Activated naive CD8-positive, alpha-beta T cell (primary cell): ENCODE results near the gene HHAT.

Source experiments
- H3K27ac Mint-ChIP-seq: one replicate; pipeline ENCODE4 v1.8.0; 2021; ENCODE audit warnings: mixed read lengths
- H3K27me3 Mint-ChIP-seq: one replicate; pipeline ENCODE4 v1.8.0; 2021; ENCODE audit warnings: mixed read lengths
- H3K36me3 Mint-ChIP-seq: one replicate; pipeline ENCODE4 v1.8.0; 2021; ENCODE audit warnings: mixed read lengths
- H3K4me1 Mint-ChIP-seq: one replicate; pipeline ENCODE4 v1.8.0; 2021; ENCODE audit warnings: low read depth, mixed read lengths
- H3K4me3 Mint-ChIP-seq: one replicate; pipeline ENCODE4 v1.8.0; 2021; ENCODE audit warnings: mild to moderate bottlenecking, mixed read lengths
- H3K9me3 Mint-ChIP-seq: one replicate; pipeline ENCODE4 v1.8.0; 2021; ENCODE audit warnings: low read depth, mixed read lengths

The HHAT gene

DNA sequence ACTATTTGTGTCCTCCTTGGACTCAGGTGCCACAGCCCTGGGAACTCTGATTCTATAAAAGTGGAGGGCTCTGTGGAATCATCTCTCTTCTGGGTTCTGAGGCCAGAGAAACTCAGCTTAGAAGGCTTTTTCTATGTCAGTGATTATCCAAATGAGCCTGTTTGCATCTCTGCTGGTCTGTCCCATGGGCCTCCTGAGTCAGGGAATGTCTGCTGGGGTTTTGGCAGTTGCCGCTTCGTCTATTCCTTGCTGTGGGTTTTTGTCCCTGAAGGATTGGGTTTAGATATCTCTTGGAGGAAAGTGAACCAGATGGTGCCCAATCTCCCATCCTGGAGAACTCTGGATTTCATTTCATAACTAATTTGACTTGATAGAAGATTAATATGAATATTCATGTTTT lies 297.6 kb downstream of the HHAT start:
- Mint-ChIP-seq H3K4me1 (no peaks in the 10 kb centered on the region), H3K36me3 (peaks cover 2% of the 10 kb centered on the region), H3K9me3 (no peaks in the 10 kb centered on the region), H3K27me3 (no peaks in the 10 kb centered on the region), H3K27ac (no peak overlapping the region), H3K4me3 (no peak overlapping the region)

- H3K9me3 Mint-ChIP-seq = no peaks in the 10 kb centered on the region
- peaks cover 5% of the 10 kb centered on the region for H3K36me3 Mint-ChIP-seq
- H3K4me3 Mint-ChIP-seq = no peak overlapping the region
- H3K4me1 Mint-ChIP-seq = no peaks in the 10 kb centered on the region
- H3K27me3 Mint-ChIP-seq = no peaks in the 10 kb centered on the region
- H3K27ac Mint-ChIP-seq = no peak overlapping the region
Observed at GRCh38 chr1:210627755-210628154, 299.1 kb downstream of the HHAT start.

GRCh38 chr1:210629276-210629675 lies 300.6 kb downstream of the HHAT start:
- Mint-ChIP-seq H3K4me3 (no peak overlapping the region), H3K4me1 (no peaks in the 10 kb centered on the region), H3K27me3 (no peaks in the 10 kb centered on the region), H3K9me3 (no peaks in the 10 kb centered on the region), H3K36me3 (peaks cover 5% of the 10 kb centered on the region), H3K27ac (no peak overlapping the region)

GRCh38 chr1:210631399-210631798 lies 302.7 kb downstream of the HHAT start:
- no peak overlapping the region for H3K27ac Mint-ChIP-seq
- H3K4me3 Mint-ChIP-seq = no peak overlapping the region
- no peaks in the 10 kb centered on the region for H3K4me1 Mint-ChIP-seq
- H3K27me3 Mint-ChIP-seq = no peaks in the 10 kb centered on the region
- H3K9me3 Mint-ChIP-seq = no peaks in the 10 kb centered on the region
- H3K36me3 Mint-ChIP-seq = peaks cover 3% of the 10 kb centered on the region

DNA sequence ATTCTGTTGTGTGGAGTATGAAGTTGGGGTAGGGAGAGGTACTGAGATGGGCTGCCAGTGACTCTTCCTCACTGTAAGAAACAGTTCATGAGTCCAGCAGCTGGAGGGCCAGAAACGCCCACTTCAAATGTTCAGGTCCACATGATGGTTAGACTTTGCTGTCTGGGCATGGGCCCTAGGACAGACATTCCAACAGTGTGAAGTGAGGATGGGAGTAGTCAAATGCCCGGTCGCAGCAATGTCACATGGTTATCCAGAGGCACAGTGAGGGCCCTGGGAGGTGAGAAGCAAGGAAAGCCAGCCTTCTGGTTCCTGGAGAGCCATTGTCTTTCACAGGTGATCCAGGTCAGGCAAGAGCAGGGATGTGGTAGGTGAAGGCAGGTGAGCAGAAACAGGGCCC lies 304.4 kb downstream of the HHAT start:
- Mint-ChIP-seq H3K27me3 (no peaks in the 10 kb centered on the region), H3K9me3 (no peaks in the 10 kb centered on the region), H3K36me3 (peaks cover 3% of the 10 kb centered on the region), H3K27ac (no peak overlapping the region), H3K4me3 (no peak overlapping the region), H3K4me1 (no peaks in the 10 kb centered on the region)

DNA sequence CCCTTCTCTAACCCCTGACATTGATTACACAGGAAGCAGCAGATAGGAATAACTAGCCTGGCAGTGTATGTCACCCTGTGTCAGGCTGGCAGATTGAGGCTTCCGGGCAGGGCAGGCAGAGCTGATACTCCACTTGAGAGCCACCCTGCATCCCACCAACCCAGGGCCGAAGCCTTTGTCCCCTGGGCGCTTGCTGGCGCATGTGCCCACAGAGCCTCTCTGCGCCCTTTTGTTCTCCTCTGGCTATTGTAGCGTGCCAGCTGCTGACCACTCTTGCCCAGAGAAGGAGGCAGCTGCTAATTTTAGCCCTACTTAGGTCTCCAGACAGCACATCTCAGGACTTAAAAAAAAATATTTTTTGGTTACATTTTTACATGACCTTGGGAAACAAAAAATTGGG lies 304.9 kb downstream of the HHAT start:
- H3K4me3 Mint-ChIP-seq = no peak overlapping the region
- H3K9me3 Mint-ChIP-seq = no peaks in the 10 kb centered on the region
- H3K27ac Mint-ChIP-seq = no peak overlapping the region
- H3K4me1 Mint-ChIP-seq = no peaks in the 10 kb centered on the region
- H3K27me3 Mint-ChIP-seq = no peaks in the 10 kb centered on the region
- H3K36me3 Mint-ChIP-seq = peaks cover 3% of the 10 kb centered on the region

DNA sequence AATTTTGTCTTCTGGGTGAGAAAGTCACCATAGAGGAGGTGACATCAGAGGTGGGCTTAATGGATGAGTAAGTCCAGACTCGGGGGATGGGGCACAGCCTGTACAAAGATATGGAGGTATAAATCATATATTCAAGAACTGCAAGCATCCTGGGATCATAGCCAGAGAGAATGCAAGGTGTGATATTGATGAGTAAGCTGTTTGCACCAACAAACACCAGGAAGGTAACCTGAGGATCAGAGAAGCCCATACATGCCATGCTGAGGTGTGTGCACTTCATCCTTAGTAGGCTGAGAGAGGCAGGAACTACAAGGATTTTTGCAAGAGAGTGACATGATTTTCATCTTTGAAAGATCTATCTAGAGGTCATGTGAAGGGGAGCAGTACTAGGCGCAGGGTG lies 306.4 kb downstream of the HHAT start:
- no peaks in the 10 kb centered on the region for H3K4me1 Mint-ChIP-seq
- H3K27me3 Mint-ChIP-seq = no peaks in the 10 kb centered on the region
- no peak overlapping the region for H3K27ac Mint-ChIP-seq
- H3K9me3 Mint-ChIP-seq = no peaks in the 10 kb centered on the region
- no peak overlapping the region for H3K4me3 Mint-ChIP-seq
- peaks cover 3% of the 10 kb centered on the region for H3K36me3 Mint-ChIP-seq

GRCh38 chr1:210641582-210641981 lies 312.9 kb downstream of the HHAT start:
- Mint-ChIP-seq H3K36me3 (peaks cover 3% of the 10 kb centered on the region), H3K4me1 (no peaks in the 10 kb centered on the region), H3K9me3 (no peaks in the 10 kb centered on the region), H3K27me3 (no peaks in the 10 kb centered on the region), H3K4me3 (no peak overlapping the region), H3K27ac (no peak overlapping the region)

GRCh38 chr1:210645582-210646257 lies 317.0 kb downstream of the HHAT start:
- H3K4me1 Mint-ChIP-seq = peaks cover 4% of the 10 kb centered on the region
- H3K9me3 Mint-ChIP-seq = no peaks in the 10 kb centered on the region
- no peak overlapping the region for H3K4me3 Mint-ChIP-seq
- H3K27me3 Mint-ChIP-seq = no peaks in the 10 kb centered on the region
- H3K27ac Mint-ChIP-seq = no peak overlapping the region
- H3K36me3 Mint-ChIP-seq = peaks cover 3% of the 10 kb centered on the region

DNA sequence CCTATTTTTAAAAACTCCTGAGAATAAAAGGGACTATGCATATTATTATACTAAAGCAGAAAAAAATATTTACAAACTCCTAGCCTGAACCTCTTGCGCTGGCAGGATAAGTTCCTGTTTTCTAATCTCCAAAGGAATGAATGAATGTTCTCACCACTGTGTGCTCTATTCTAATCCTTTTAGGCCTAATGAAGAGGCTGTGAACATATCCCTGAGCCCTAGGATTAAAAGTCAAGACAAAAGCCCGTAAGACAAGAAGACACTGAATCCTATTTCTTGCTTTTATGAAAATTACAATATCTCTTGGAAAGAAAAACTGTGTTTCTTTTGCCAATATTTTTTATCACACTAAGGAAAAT lies 317.5 kb downstream of the HHAT start:
- Mint-ChIP-seq H3K36me3 (peaks cover 3% of the 10 kb centered on the region), H3K27me3 (no peaks in the 10 kb centered on the region), H3K4me1 (peaks cover 4% of the 10 kb centered on the region), H3K4me3 (no peak overlapping the region), H3K9me3 (no peaks in the 10 kb centered on the region), H3K27ac (no peak overlapping the region)

- no peak overlapping the region for H3K4me3 Mint-ChIP-seq
- H3K9me3 Mint-ChIP-seq = no peaks in the 10 kb centered on the region
- H3K27ac Mint-ChIP-seq = no peak overlapping the region
- peaks cover 3% of the 10 kb centered on the region for H3K36me3 Mint-ChIP-seq
- peaks cover 1% of the 10 kb centered on the region for H3K27me3 Mint-ChIP-seq
- peaks cover 4% of the 10 kb centered on the region for H3K4me1 Mint-ChIP-seq
Observed at GRCh38 chr1:210647406-210648333, 319.0 kb downstream of the HHAT start.

- Mint-ChIP-seq H3K9me3 (no peaks in the 10 kb centered on the region), H3K27ac (no peak overlapping the region), H3K4me1 (peaks cover 4% of the 10 kb centered on the region), H3K36me3 (no peaks in the 10 kb centered on the region), H3K27me3 (peaks cover 1% of the 10 kb centered on the region), H3K4me3 (no peak overlapping the region)
Observed at GRCh38 chr1:210648588-210649269, 320.0 kb downstream of the HHAT start.

GRCh38 chr1:210650403-210650802 lies 321.7 kb downstream of the HHAT start:
- Mint-ChIP-seq H3K27ac (no peak overlapping the region), H3K27me3 (peaks cover 1% of the 10 kb centered on the region), H3K36me3 (no peaks in the 10 kb centered on the region), H3K4me1 (peaks cover 4% of the 10 kb centered on the region), H3K4me3 (no peak overlapping the region), H3K9me3 (no peaks in the 10 kb centered on the region)

DNA sequence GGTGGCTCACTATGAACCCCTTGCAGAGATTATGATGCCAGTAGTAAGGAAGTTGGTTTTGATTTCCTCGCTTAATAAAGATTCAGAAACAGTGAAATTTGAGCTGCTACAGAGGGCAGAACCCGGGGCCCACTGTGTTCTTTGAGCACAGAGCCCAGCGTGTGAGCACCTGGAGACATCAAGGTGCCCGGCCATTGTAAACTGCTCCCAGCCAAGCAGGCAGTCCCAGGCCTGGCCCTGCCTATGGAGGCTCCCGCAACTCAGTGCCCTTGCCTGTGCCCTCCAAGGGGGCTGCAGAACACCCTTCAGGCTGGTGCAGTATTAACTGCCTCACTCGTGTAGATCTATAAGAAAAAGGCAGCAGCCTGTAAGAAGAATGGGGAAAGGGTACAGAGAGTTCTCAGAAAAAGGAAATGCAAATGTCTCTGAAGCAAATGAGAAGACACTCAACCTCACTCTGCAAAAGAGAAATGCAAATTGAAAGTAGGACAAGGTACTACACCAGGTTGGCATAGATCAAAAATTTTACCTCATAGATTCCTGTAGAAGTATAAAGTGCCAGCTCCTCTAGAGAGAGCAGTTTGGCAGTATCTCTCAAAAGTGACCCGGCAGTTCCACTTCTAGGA lies 323.7 kb downstream of the HHAT start:
- Mint-ChIP-seq H3K4me1 (peaks cover 4% of the 10 kb centered on the region), H3K9me3 (no peaks in the 10 kb centered on the region), H3K27ac (no peak overlapping the region), H3K27me3 (peaks cover 1% of the 10 kb centered on the region), H3K4me3 (no peak overlapping the region), H3K36me3 (no peaks in the 10 kb centered on the region)

GRCh38 chr1:210653771-210654170 lies 325.1 kb downstream of the HHAT start:
- H3K4me1 Mint-ChIP-seq = no peaks in the 10 kb centered on the region

More at GRCh38 chr1:210653771-210654170, 325.1 kb downstream of the HHAT start:
- H3K4me3 Mint-ChIP-seq = no peak overlapping the region
- no peak overlapping the region for H3K27ac Mint-ChIP-seq
- H3K27me3 Mint-ChIP-seq = peaks cover 1% of the 10 kb centered on the region
- no peaks in the 10 kb centered on the region for H3K36me3 Mint-ChIP-seq
- no peaks in the 10 kb centered on the region for H3K9me3 Mint-ChIP-seq
